HepG2 (cell line): ENCODE measurements around the gene DMTF1. TPM values are rescaled to one million over a fixed set of nuclear protein-coding genes. Genes with fewer than 3 reads are reported as not detected.

ENCODE experiments used
- CREM ChIP-seq, 2 experiments: sonication (generic) in 1 of 2; formaldehyde crosslinking in 1 of 2; IDR thresholded peaks; 2 replicates each; pipeline versions ENCODE4 v1.4.0 to v1.6.1; 2016 to 2020; ENCODE audit warnings: antibody characterized with exemption in 1 of 2, mild to moderate bottlenecking in 1 of 2, missing genetic modification reagents in 1 of 2
- GABPA ChIP-seq, 2 experiments: IDR thresholded peaks; 2 replicates each; pipeline ENCODE4 v1.6.1; 2011 to 2016; ENCODE audit warnings: low read depth in 2 of 2, low read length in 1 of 2, missing biosample characterization in 1 of 2, missing genetic modification characterization in 1 of 2
- HIVEP1 ChIP-seq: sonication (generic); formaldehyde crosslinking; IDR thresholded peaks from 2 replicates; pipeline ENCODE4 v1.4.0; 2020; ENCODE audit warnings: mild to moderate bottlenecking, missing genetic modification reagents
- MED8 ChIP-seq: sonication (generic); formaldehyde crosslinking; IDR thresholded peaks from 2 replicates; pipeline ENCODE4 v1.8.1; 2023; ENCODE audit warnings: mild to moderate bottlenecking, missing genetic modification reagents; ENCODE audit not compliant: insufficient replicate concordance
- PHF21A ChIP-seq: sonication (generic); formaldehyde crosslinking; IDR thresholded peaks from 2 replicates; pipeline ENCODE4 v1.5.0; 2020; ENCODE audit warnings: mild to moderate bottlenecking, missing genetic modification reagents
- PLRG1 ChIP-seq: fragments of 450-650 bp; conservative IDR thresholded peaks from 2 replicates; pipeline ENCODE4 v1.6.1; 2016
- RARG ChIP-seq: sonication (generic); formaldehyde crosslinking; IDR thresholded peaks from 2 replicates; pipeline ENCODE4 v1.4.0; 2020; ENCODE audit warnings: low read depth, mild to moderate bottlenecking, missing genetic modification reagents
- RXRB ChIP-seq: IDR thresholded peaks from 2 replicates; pipeline ENCODE4 v1.6.1; 2016; ENCODE audit warnings: borderline replicate concordance, missing genetic modification reagents, missing compliant biosample characterization
- SMYD3 ChIP-seq: sonication (generic); formaldehyde crosslinking; IDR thresholded peaks from 2 replicates; pipeline ENCODE4 v1.8.1; 2023; ENCODE audit warnings: mild to moderate bottlenecking, missing genetic modification reagents
- SNAPC2 ChIP-seq: sonication (generic); formaldehyde crosslinking; IDR thresholded peaks from 2 replicates; pipeline ENCODE4 v1.8.1; 2022; ENCODE audit warnings: mild to moderate bottlenecking, missing genetic modification reagents
- TAF1 ChIP-seq: sonication (generic); formaldehyde crosslinking; IDR thresholded peaks from 2 replicates; pipeline ENCODE4 v1.4.0; 2020; ENCODE audit warnings: missing genetic modification reagents
- TGIF2 ChIP-seq: IDR thresholded peaks from 2 replicates; pipeline ENCODE4 v1.6.1; 2016; ENCODE audit warnings: control low read depth, missing compliant biosample characterization
- ZFP36 ChIP-seq: fragments of 150-350 bp; IDR thresholded peaks from 2 replicates; pipeline ENCODE4 v1.6.1; 2018; ENCODE audit warnings: borderline replicate concordance, low read length, low read depth; ENCODE audit not compliant: partially characterized antibody
- ZNF24 ChIP-seq: fragments of 450-650 bp; IDR thresholded peaks from 2 replicates; pipeline ENCODE4 v1.6.1; 2017; ENCODE audit warnings: antibody characterized with exemption, mild to moderate bottlenecking
- ZNF3 ChIP-seq: IDR thresholded peaks from 2 replicates; pipeline ENCODE4 v1.7.0; 2017; ENCODE audit warnings: inconsistent platforms
- ZNF333 ChIP-seq: sonication (generic); formaldehyde crosslinking; IDR thresholded peaks from 2 replicates; pipeline ENCODE4 v1.4.0; 2020; ENCODE audit warnings: mild to moderate bottlenecking, missing genetic modification reagents, borderline replicate concordance
- ZNF343 ChIP-seq: sonication (generic); formaldehyde crosslinking; IDR thresholded peaks from 2 replicates; pipeline ENCODE4 v1.4.0; 2020; ENCODE audit warnings: mild to moderate bottlenecking, missing genetic modification reagents
- ZNF776 ChIP-seq: sonication (generic); formaldehyde crosslinking; IDR thresholded peaks from 2 replicates; pipeline ENCODE4 v1.4.0; 2020; ENCODE audit warnings: mild to moderate bottlenecking, missing genetic modification reagents
- ZNF788 ChIP-seq: sonication (generic); formaldehyde crosslinking; IDR thresholded peaks from 2 replicates; pipeline ENCODE4 v1.5.0; 2020; ENCODE audit warnings: mild to moderate bottlenecking, missing genetic modification reagents, borderline replicate concordance
- polyA plus RNA-seq, 8 experiments: library from polyadenylated mRNA; depleted of rRNA in 3 of 8; stranded (reverse) in 7 of 8; unstranded in 1 of 8; fragments of >200 nt; fragmentation: Illumina TruSeq in 4 of 8; extraction: Trizol in 4 of 8; gene quantifications; 2 replicates each; pipeline versions ENCODE4 v1.2.1 to v1.2.3, GENCODE V29; 2011 to 2016; ENCODE audit warnings: low read depth in 4 of 8, missing spikeins in 1 of 8, mixed read lengths in 1 of 8; ENCODE audit not compliant: insufficient read depth in 1 of 8
- total RNA-seq, 5 experiments: library from RNA; depleted of rRNA; stranded (reverse); fragments of >200 nt; fragmentation: Illumina TruSeq; extraction: Trizol; gene quantifications; 2 replicates each; pipeline ENCODE4 v1.2.3, GENCODE V29; 2016; ENCODE audit warnings: low read depth in 1 of 5

Gene DMTF1
- total and polyA plus RNA-seq, 2 of the 13 experiments (the other 11 are each of a cell fraction or from before 2014, with no cell fraction given) = 45.8 to 132 TPM

GRCh38 chr7:87220026-87220733, 67.9 kb downstream of the DMTF1 start (continued):
- TF ChIP-seq ZNF333 (CRISPR knock-in tag) (peak; percentile 83; the same call in 1 of the 2 replicates), ZNF788 (no peak; the same call in 1 of the 2 replicates), CREM (IDR thresholded peaks at IDR 0.05) (no peak; the same call in 1 of the 2 replicates), CREM (CRISPR knock-in tag; IDR thresholded peaks at IDR 0.05) (no peak), MED8 (CRISPR knock-in tag) (no peak), ZNF776 (CRISPR knock-in tag) (peak; percentile 89), GABPA (IDR thresholded peaks at IDR 0.05; ENCODE audit: low read depth, low read length) (no peak), GABPA (CRISPR knock-in tag; IDR thresholded peaks at IDR 0.05; ENCODE audit: low read depth) (no peak), PLRG1 (no peak), TAF1 (CRISPR knock-in tag) (peak; percentile 74; the same call in 1 of the 2 replicates), SNAPC2 (CRISPR knock-in tag) (no peak), SMYD3 (CRISPR knock-in tag) (no peak), ZNF343 (CRISPR knock-in tag) (no peak), ZFP36 (no peak), PHF21A (peak; percentile 100), RXRB (CRISPR knock-in tag) (no peak), TGIF2 (CRISPR knock-in tag) (peak; percentile 57; the same call in 1 of the 2 replicates), ZNF24 (no peak), RARG (CRISPR knock-in tag) (no peak), ZNF3 (CRISPR knock-in tag) (no peak), HIVEP1 (0 out of 2 replicates have a peak, but pooled peaks have one; percentile 43)
